Uterus (tissue), 4 donors: ENCODE data around the gene COA5. TPM values are rescaled to one million over a fixed set of nuclear protein-coding genes. Genes with fewer than 3 reads are reported as not detected.

ENCODE experiments used
- DNase-seq, 2 donors: peaks; one replicate each; pipeline ENCODE4 v3.0.0-alpha.2; 2019 to 2020
- H3K27ac ChIP-seq, 2 donors: fragments of 200-600 bp; sonication (generic); 1 replicate in 1 of 2; 2 replicates in 1 of 2; pipeline ENCODE4 v1.5.1; 2016 to 2018
- H3K27me3 ChIP-seq, 2 donors: fragments of 200-600 bp; sonication (generic); one replicate each; pipeline ENCODE4 v1.5.1; 2018 to 2019; ENCODE audit warnings: control low read depth in 1 of 2
- H3K36me3 ChIP-seq, 2 donors: fragments of 200-600 bp; sonication (generic); one replicate each; pipeline ENCODE4 v1.5.1; 2019; ENCODE audit warnings: control low read depth in 1 of 2
- H3K4me1 ChIP-seq, 2 donors: fragments of 200-600 bp; sonication (generic); one replicate each; pipeline ENCODE4 v1.5.1; 2018 to 2019; ENCODE audit warnings: control low read depth in 1 of 2
- H3K4me3 ChIP-seq, 2 donors: fragments of 200-600 bp; sonication (generic); 1 replicate in 1 of 2; 2 replicates in 1 of 2; pipeline ENCODE4 v1.5.1; 2018 to 2019; ENCODE audit warnings: mild to moderate bottlenecking in 1 of 2
- H3K9me3 ChIP-seq, 2 donors: fragments of 200-600 bp; sonication (generic); one replicate each; pipeline ENCODE4 v1.5.1; 2019; ENCODE audit warnings: control low read depth in 1 of 2
- POLR2A ChIP-seq, 2 donors: fragments of 450-650 bp; IDR thresholded peaks; one replicate each; pipeline ENCODE4 v1.6.1; 2016; ENCODE audit warnings: antibody characterized with exemption in 2 of 2, mild to moderate bottlenecking in 1 of 2, moderate library complexity in 1 of 2
- intact Hi-C: fragments of 100-400 bp; cut with DNase I; formaldehyde crosslinking; loops from one replicate; pipeline ENCODE4 v1.15.1; 2023; ENCODE audit warnings: low total_unique reads
- total RNA-seq, 4 donors: library from RNA; depleted of rRNA in 3 of 4; stranded (reverse); fragments of >200 nt in 3 of 4; gene quantifications; one replicate each; pipeline versions ENCODE4 v1.1.0 to v1.2.4, GENCODE V29; 2014 to 2023
- TF ChIP-seq, protein P1 (sequence below), 4 experiments: fragments of 200-600 bp in 2 of 4; fragments of 450-650 bp in 2 of 4; sonication (generic) in 2 of 4; IDR thresholded peaks; one replicate each; pipeline ENCODE4 v1.5.1; 2016 to 2019; ENCODE audit warnings: antibody characterized with exemption in 4 of 4, mild to moderate bottlenecking in 2 of 4, moderate library complexity in 1 of 4
- donor health status: DM: yes; HTN: yes; CAD: no.

The COA5 gene
- total RNA-seq, 4 donors from 2014 or later: 9.5 to 76.5 (median 34.4) TPM

- TF ChIP-seq POLR2A (IDR thresholded peaks at IDR 0.05): no peak
- TF ChIP-seq, protein P1, sequence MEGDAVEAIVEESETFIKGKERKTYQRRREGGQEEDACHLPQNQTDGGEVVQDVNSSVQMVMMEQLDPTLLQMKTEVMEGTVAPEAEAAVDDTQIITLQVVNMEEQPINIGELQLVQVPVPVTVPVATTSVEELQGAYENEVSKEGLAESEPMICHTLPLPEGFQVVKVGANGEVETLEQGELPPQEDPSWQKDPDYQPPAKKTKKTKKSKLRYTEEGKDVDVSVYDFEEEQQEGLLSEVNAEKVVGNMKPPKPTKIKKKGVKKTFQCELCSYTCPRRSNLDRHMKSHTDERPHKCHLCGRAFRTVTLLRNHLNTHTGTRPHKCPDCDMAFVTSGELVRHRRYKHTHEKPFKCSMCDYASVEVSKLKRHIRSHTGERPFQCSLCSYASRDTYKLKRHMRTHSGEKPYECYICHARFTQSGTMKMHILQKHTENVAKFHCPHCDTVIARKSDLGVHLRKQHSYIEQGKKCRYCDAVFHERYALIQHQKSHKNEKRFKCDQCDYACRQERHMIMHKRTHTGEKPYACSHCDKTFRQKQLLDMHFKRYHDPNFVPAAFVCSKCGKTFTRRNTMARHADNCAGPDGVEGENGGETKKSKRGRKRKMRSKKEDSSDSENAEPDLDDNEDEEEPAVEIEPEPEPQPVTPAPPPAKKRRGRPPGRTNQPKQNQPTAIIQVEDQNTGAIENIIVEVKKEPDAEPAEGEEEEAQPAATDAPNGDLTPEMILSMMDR (IDR thresholded peaks at IDR 0.05): no peak
- H3K27me3 ChIP-seq: no peaks in the 10 kb centered on the region
- no peak for DNase-seq
- no peaks in the 10 kb centered on the region for H3K36me3 ChIP-seq
- H3K4me1 ChIP-seq: no peaks in the 10 kb centered on the region
- no peak overlapping the region for H3K27ac ChIP-seq
- H3K9me3 ChIP-seq: no peaks in the 10 kb centered on the region
- intact Hi-C loops: no loop called here
- no peak overlapping the region for H3K4me3 ChIP-seq
These were observed 41.7 kb upstream of the COA5 start for GRCh38 chr2:98649992-98650375.

DNA sequence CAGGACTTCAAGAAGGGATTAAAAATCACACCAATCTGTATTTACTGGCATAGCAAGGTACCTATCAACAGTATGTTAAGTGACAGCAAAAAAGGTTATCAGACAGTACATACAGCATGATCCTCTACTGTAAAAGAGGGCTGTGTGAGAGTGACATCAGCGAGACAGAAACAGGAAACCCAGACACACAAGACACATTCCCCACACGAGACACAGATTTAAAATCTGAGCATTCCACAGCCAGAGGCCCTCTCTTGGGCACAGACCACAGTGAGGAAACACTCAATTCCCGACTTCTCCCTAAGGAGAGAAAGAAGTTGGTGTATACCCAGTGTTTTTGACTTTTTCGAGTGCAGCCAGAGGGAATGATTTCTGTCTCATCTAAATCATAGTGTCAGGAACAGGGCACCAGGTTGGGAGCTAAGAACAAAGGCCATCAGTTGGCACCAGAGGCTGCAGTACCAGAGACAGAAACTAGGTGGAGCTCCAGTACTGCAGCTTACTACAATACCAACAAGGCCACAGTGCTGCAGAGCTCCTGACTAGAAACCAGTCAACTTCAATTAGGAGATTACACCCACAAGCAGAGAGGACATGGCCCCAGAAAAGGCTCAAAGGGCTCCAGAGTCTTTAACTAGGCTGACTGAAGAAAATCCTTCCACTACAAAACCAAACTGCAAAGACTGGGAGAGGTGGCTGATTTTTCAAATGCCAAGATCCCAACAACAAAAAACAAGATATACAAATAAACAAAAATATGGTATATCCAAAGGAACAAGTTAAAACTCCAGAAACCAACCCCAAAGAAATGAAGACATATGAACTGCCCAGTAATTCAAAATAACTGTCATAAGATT lies 41.1 kb upstream of the COA5 start:
- DNase-seq: peak; percentile 63 to 75
- Histone ChIP-seq H3K27me3 (no peaks in the 10 kb centered on the region), H3K9me3 (no peaks in the 10 kb centered on the region)

GRCh38 chr2:98648451-98648850 lies 40.1 kb upstream of the COA5 start:
- no peak overlapping the region for H3K4me3 ChIP-seq
- intact Hi-C loops: no loop called here
- no peak overlapping the region for H3K27ac ChIP-seq
- no peaks in the 10 kb centered on the region for H3K27me3 ChIP-seq
- DNase-seq: no peak
- TF ChIP-seq POLR2A (IDR thresholded peaks at IDR 0.05): no peak
- TF ChIP-seq, protein P1 (IDR thresholded peaks at IDR 0.05): no peak
- no peaks in the 10 kb centered on the region for H3K4me1 ChIP-seq
- no peaks in the 10 kb centered on the region for H3K36me3 ChIP-seq
- no peaks in the 10 kb centered on the region for H3K9me3 ChIP-seq

More for the DNA sequence above, 41.1 kb upstream of the COA5 start:
- no peak overlapping the region for H3K4me3 ChIP-seq
- H3K36me3 ChIP-seq: no peaks in the 10 kb centered on the region
- no peak for TF ChIP-seq POLR2A (IDR thresholded peaks at IDR 0.05)
- TF ChIP-seq, protein P1 (IDR thresholded peaks at IDR 0.05): peak; percentile 91 to 97 (median 94)
- no peaks in the 10 kb centered on the region for H3K4me1 ChIP-seq
- intact Hi-C loops: no loop called here
- no peak overlapping the region for H3K27ac ChIP-seq

DNA sequence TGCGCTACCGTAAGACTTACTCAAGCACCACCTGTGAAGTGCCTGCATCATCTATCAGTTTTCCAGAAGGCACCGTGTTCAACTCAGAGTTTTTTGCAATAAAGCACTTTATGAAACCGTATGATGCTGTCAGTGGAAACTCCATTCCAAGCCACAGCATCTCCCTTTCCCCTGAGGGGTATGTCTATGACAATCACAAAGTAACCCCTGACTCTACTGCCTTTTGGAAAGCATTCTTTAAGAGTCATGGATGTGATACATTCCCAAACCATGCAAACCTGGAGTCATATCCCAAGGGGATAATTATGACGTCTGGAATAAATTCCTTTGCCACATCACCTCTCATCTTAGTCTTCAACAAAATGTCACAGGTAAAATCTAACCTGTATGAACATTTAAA lies 39.3 kb upstream of the COA5 start:
- TF ChIP-seq, protein P1 (IDR thresholded peaks at IDR 0.05): no peak
- TF ChIP-seq POLR2A (IDR thresholded peaks at IDR 0.05): no peak
- H3K36me3 ChIP-seq: no peaks in the 10 kb centered on the region
- no peak overlapping the region for H3K4me3 ChIP-seq
- intact Hi-C loops: no loop called here
- no peak for DNase-seq
- no peak overlapping the region for H3K27ac ChIP-seq
- no peaks in the 10 kb centered on the region for H3K4me1 ChIP-seq
- H3K9me3 ChIP-seq: no peaks in the 10 kb centered on the region
- no peaks in the 10 kb centered on the region for H3K27me3 ChIP-seq

- Histone ChIP-seq H3K4me3 (no peak overlapping the region), H3K36me3 (no peaks in the 10 kb centered on the region), H3K27me3 (no peaks in the 10 kb centered on the region), H3K4me1 (no peaks in the 10 kb centered on the region), H3K27ac (no peak overlapping the region), H3K9me3 (no peaks in the 10 kb centered on the region)
- DNase-seq: no peak
- intact Hi-C loops: no loop called here
- TF ChIP-seq POLR2A (IDR thresholded peaks at IDR 0.05): no peak
- TF ChIP-seq, protein P1 (IDR thresholded peaks at IDR 0.05): no peak
These were observed 35.3 kb upstream of the COA5 start for GRCh38 chr2:98643496-98644100.
